Uterus (tissue), 4 donors: ENCODE results near the gene SMOC1. TPM values are rescaled to one million over a fixed set of nuclear protein-coding genes. Genes with fewer than 3 reads are reported as not detected.
A peak's percentile ranks its signal among the peaks of the same experiment; 100 is the strongest.

Experiments used
- DNase-seq, 2 donors: peaks; one replicate each; pipeline ENCODE4 v3.0.0-alpha.2; 2019 to 2020
- H3K27ac ChIP-seq, 2 donors: fragments of 200-600 bp; sonication (generic); 1 replicate in 1 of 2; 2 replicates in 1 of 2; pipeline ENCODE4 v1.5.1; 2016 to 2018
- H3K27me3 ChIP-seq, 2 donors: fragments of 200-600 bp; sonication (generic); one replicate each; pipeline ENCODE4 v1.5.1; 2018 to 2019; ENCODE audit warnings: control low read depth in 1 of 2
- H3K36me3 ChIP-seq, 2 donors: fragments of 200-600 bp; sonication (generic); one replicate each; pipeline ENCODE4 v1.5.1; 2019; ENCODE audit warnings: control low read depth in 1 of 2
- H3K4me1 ChIP-seq, 2 donors: fragments of 200-600 bp; sonication (generic); one replicate each; pipeline ENCODE4 v1.5.1; 2018 to 2019; ENCODE audit warnings: control low read depth in 1 of 2
- H3K4me3 ChIP-seq, 2 donors: fragments of 200-600 bp; sonication (generic); 1 replicate in 1 of 2; 2 replicates in 1 of 2; pipeline ENCODE4 v1.5.1; 2018 to 2019; ENCODE audit warnings: mild to moderate bottlenecking in 1 of 2
- H3K9me3 ChIP-seq, 2 donors: fragments of 200-600 bp; sonication (generic); one replicate each; pipeline ENCODE4 v1.5.1; 2019; ENCODE audit warnings: control low read depth in 1 of 2
- POLR2A ChIP-seq, 2 donors: fragments of 450-650 bp; IDR thresholded peaks; one replicate each; pipeline ENCODE4 v1.6.1; 2016; ENCODE audit warnings: antibody characterized with exemption in 2 of 2, mild to moderate bottlenecking in 1 of 2, moderate library complexity in 1 of 2
- intact Hi-C: fragments of 100-400 bp; cut with DNase I; formaldehyde crosslinking; loops from one replicate; pipeline ENCODE4 v1.15.1; 2023; ENCODE audit warnings: low total_unique reads
- total RNA-seq, 4 donors: library from RNA; depleted of rRNA in 3 of 4; stranded (reverse); fragments of >200 nt in 3 of 4; gene quantifications; one replicate each; pipeline versions ENCODE4 v1.1.0 to v1.2.4, GENCODE V29; 2014 to 2023
- TF ChIP-seq, protein P1 (sequence below), 4 experiments: fragments of 200-600 bp in 2 of 4; fragments of 450-650 bp in 2 of 4; sonication (generic) in 2 of 4; IDR thresholded peaks; one replicate each; pipeline ENCODE4 v1.5.1; 2016 to 2019; ENCODE audit warnings: antibody characterized with exemption in 4 of 4, mild to moderate bottlenecking in 2 of 4, moderate library complexity in 1 of 4
- donor health status: DM: yes; HTN: yes; CAD: no.

SMOC1 gene
- total RNA-seq, 4 donors from 2014 or later: 0.59 to 2.1 (median 2.0) TPM; not detected in 1

- DNase-seq: peak; percentile 59 to 72
- TF ChIP-seq, protein P1, sequence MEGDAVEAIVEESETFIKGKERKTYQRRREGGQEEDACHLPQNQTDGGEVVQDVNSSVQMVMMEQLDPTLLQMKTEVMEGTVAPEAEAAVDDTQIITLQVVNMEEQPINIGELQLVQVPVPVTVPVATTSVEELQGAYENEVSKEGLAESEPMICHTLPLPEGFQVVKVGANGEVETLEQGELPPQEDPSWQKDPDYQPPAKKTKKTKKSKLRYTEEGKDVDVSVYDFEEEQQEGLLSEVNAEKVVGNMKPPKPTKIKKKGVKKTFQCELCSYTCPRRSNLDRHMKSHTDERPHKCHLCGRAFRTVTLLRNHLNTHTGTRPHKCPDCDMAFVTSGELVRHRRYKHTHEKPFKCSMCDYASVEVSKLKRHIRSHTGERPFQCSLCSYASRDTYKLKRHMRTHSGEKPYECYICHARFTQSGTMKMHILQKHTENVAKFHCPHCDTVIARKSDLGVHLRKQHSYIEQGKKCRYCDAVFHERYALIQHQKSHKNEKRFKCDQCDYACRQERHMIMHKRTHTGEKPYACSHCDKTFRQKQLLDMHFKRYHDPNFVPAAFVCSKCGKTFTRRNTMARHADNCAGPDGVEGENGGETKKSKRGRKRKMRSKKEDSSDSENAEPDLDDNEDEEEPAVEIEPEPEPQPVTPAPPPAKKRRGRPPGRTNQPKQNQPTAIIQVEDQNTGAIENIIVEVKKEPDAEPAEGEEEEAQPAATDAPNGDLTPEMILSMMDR (IDR thresholded peaks at IDR 0.05): peak; percentile 77 to 87 (median 80)
- no peak for TF ChIP-seq POLR2A (IDR thresholded peaks at IDR 0.05)
- H3K4me1 ChIP-seq: no peaks in the 10 kb centered on the region
- H3K27me3 ChIP-seq: no peaks in the 10 kb centered on the region
- H3K27ac ChIP-seq: no peak overlapping the region
- H3K4me3 ChIP-seq: no peak overlapping the region
- H3K9me3 ChIP-seq: no peaks in the 10 kb centered on the region
- intact Hi-C loops: loop anchor here (5.0 kb wide), 1 partner anchor 211 kb away; no protein-coding TSS in a partner anchor
- H3K36me3 ChIP-seq: no peaks in the 10 kb centered on the region
These were observed 148.7 kb downstream of the SMOC1 start for GRCh38 chr14:70027785-70028428.

GRCh38 chr14:70029296-70030132 is 150.3 kb downstream of the SMOC1 start:
- no peak for TF ChIP-seq POLR2A (IDR thresholded peaks at IDR 0.05)
- TF ChIP-seq, protein P1 (IDR thresholded peaks at IDR 0.05): no peak
- Histone ChIP-seq H3K4me1 (no peaks in the 10 kb centered on the region), H3K27me3 (no peaks in the 10 kb centered on the region), H3K36me3 (no peaks in the 10 kb centered on the region), H3K27ac (no peak overlapping the region), H3K4me3 (no peak overlapping the region), H3K9me3 (no peaks in the 10 kb centered on the region)
- intact Hi-C loops: loop anchor here (5.0 kb wide), 1 partner anchor 212 kb away; no protein-coding TSS in a partner anchor
- no peak for DNase-seq

DNA sequence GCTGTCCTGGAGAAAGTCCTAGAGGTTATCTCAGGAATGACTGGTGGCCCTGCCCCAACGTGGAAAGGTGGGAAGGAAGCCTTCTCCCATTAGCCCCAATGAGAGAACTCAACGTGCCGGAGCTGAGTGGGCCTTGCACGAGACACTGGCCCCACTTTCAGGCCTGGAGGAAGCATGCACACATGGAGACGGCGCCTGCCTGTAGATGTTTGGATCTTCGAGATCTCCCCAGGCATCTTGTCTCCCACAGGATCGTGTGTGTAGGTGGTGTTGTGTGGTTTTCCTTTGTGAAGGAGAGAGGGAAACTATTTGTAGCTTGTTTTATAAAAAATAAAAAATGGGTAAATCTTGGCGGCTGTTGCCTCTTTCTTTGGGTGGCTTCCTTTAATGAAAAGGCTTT is 152.8 kb downstream of the SMOC1 start:
- intact Hi-C loops: no loop called here
- DNase-seq: no peak
- Histone ChIP-seq H3K4me1 (no peaks in the 10 kb centered on the region), H3K27me3 (no peaks in the 10 kb centered on the region), H3K4me3 (no peak overlapping the region), H3K9me3 (no peaks in the 10 kb centered on the region), H3K36me3 (no peaks in the 10 kb centered on the region), H3K27ac (no peak overlapping the region)
- TF ChIP-seq, protein P1 (IDR thresholded peaks at IDR 0.05): no peak
- no peak for TF ChIP-seq POLR2A (IDR thresholded peaks at IDR 0.05)

DNA sequence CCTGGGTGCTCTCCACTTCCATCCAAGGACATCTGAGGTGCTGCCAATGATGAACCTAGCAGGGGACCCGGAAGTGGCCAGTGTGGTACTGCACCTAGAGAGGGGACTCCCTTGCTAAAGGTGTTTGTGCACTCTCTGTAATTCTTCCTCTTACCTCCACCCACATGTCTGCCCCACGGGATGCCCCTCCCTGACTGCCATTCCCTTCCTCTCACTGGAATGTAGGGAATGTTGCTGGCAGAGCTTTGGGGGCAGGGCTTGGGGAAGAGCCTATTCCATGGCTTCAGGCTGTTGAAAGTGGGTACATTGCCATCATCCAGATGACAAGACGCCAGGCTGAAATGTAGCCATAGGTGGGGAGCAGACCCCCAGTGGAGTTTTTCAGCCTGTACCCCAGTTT is 153.2 kb downstream of the SMOC1 start:
- TF ChIP-seq, protein P1 (IDR thresholded peaks at IDR 0.05): no peak
- no peak for TF ChIP-seq POLR2A (IDR thresholded peaks at IDR 0.05)
- no peak overlapping the region for H3K27ac ChIP-seq
- H3K4me3 ChIP-seq: no peak overlapping the region
- no peaks in the 10 kb centered on the region for H3K4me1 ChIP-seq
- no peaks in the 10 kb centered on the region for H3K27me3 ChIP-seq
- no peaks in the 10 kb centered on the region for H3K9me3 ChIP-seq
- intact Hi-C loops: no loop called here
- no peaks in the 10 kb centered on the region for H3K36me3 ChIP-seq
- no peak for DNase-seq

DNA sequence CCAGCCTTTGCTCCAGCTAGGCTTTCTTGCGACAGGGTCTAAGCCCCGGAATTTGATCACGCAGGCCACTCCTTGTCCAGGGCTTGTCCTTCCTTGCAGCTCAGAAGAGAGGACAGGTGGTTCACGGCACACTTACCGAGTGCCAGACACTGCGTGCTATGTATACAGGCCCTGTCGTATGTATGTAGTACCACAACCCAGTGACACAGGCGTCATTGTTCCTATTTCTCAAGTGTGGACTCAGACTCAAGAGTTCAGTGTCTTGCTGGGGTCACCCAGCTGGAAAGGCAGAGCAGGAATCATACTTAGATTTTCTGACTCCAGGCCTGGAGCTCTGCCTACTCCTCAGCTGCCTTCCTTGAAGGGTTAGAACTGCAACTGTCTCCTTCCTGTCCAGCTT is 153.9 kb downstream of the SMOC1 start:
- intact Hi-C loops: no loop called here
- Histone ChIP-seq H3K27me3 (no peaks in the 10 kb centered on the region), H3K4me1 (no peaks in the 10 kb centered on the region), H3K36me3 (no peaks in the 10 kb centered on the region), H3K9me3 (no peaks in the 10 kb centered on the region), H3K4me3 (no peak overlapping the region), H3K27ac (no peak overlapping the region)
- TF ChIP-seq, protein P1 (IDR thresholded peaks at IDR 0.05): no peak
- no peak for TF ChIP-seq POLR2A (IDR thresholded peaks at IDR 0.05)
- DNase-seq: no peak
